Subcutaneous abdominal adipose tissue (tissue), 5 donors: ENCODE results near the gene NFYA.

Source experiments
- H3K27ac ChIP-seq: one replicate; pipeline ENCODE4 v1.7.0; 2013; ENCODE audit warnings: low read depth, mild to moderate bottlenecking, inconsistent platforms, low read length, moderate library complexity
- H3K27me3 ChIP-seq, 5 donors: one replicate each; pipeline ENCODE4 v1.7.0; 2013; ENCODE audit warnings: low read length in 5 of 5, inconsistent platforms in 1 of 5; ENCODE audit not compliant: control insufficient read depth in 5 of 5, insufficient read depth in 4 of 5
- H3K36me3 ChIP-seq, 5 donors: one replicate each; pipeline ENCODE4 v1.7.0; 2013; ENCODE audit warnings: low read length in 5 of 5; ENCODE audit not compliant: control insufficient read depth in 5 of 5, insufficient read depth in 5 of 5
- H3K4me1 ChIP-seq, 5 donors: one replicate each; pipeline ENCODE4 v1.7.0; 2013; ENCODE audit warnings: low read length in 5 of 5, mild to moderate bottlenecking in 3 of 5, moderate library complexity in 1 of 5; ENCODE audit not compliant: control insufficient read depth in 5 of 5, insufficient read depth in 5 of 5
- H3K4me3 ChIP-seq, 5 donors: one replicate each; pipeline ENCODE4 v1.7.0; 2013; ENCODE audit warnings: low read length in 5 of 5, low read depth in 1 of 5
- H3K9ac ChIP-seq, 5 donors: one replicate each; pipeline ENCODE4 v1.7.0; 2013; ENCODE audit warnings: low read length in 5 of 5, mild to moderate bottlenecking in 4 of 5, moderate library complexity in 3 of 5
- H3K9me3 ChIP-seq, 5 donors: one replicate each; pipeline ENCODE4 v1.7.0; 2013; ENCODE audit warnings: low read length in 5 of 5; ENCODE audit not compliant: control insufficient read depth in 5 of 5
- donor health status: healthy.
- donor health status: healthy.
- donor health status: healthy.
- donor health status: healthy.
- donor health status: healthy.

Gene NFYA

DNA sequence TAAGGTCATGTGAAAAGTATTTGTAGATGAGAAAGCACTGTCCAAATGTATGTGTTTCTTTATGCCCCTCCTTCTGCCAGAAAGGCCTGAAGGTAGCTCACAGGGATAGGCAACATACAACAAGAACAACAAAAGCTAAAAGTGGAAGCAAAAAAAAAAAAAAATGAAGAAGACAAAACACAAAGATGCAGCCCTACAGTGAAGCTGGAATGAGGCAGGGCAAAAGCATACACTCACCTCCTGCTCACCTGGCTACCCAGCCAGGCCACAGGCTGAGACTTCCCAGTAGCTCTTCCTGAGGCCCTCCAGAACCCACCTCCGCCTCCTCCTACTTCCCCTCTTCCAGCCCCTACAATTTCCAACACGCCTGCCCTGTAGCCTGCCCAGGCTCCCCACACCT, 36.2 kb upstream of the NFYA start:
- Histone ChIP-seq H3K9me3 (no peaks in the 10 kb centered on the region), H3K9ac (no peak overlapping the region), H3K27me3 (no peaks in the 10 kb centered on the region), H3K27ac (no peak overlapping the region), H3K36me3 (no peaks in the 10 kb centered on the region), H3K4me3 (no peak overlapping the region), H3K4me1 (no peaks in the 10 kb centered on the region)

DNA sequence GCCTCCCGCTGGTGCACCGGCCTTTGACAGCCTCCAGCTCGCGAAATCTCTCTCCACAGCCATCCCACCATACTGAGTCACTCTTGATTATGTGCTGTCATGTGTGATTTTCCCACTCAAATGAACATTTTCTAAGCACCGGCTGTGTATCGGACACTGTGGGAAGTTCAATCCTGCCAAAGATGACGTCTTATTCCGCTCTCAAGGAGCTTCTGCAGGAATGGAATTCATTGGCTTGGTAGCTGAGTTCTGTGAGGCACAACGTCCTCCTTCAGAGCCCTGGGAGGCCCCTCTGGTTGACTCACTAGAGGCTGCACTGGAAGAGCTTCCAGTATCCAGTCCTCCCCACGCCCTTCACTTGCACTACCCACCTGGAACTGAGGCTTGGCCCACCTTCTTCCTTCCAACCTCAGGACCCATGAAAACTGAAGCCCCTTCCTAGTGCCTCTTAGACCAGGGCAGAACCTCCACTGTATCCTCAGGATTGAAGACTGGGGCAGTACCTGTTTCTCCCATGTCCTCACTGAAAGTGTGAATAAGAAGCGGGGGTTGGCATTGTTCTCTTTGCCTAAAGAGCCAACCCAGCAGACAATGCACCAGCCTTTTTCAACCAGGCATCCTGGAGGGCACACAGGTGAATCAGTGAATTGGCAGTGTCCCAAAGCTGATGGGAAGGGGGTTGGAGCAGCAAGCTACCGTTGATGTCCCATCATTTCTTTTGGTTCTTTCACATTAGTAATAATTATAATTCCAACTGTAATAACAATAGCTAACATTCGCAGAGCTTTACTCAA, 35.5 kb upstream of the NFYA start:
- Histone ChIP-seq H3K27ac (no peak overlapping the region), H3K36me3 (peaks cover 0 to 2% (median 0%) of the 10 kb centered on the region in 5 donors)

GRCh38 chr6:41038205-41038604, 34.6 kb upstream of the NFYA start:
- no peak overlapping the region for H3K4me3 ChIP-seq

More for the DNA sequence above, 35.5 kb upstream of the NFYA start:
- Histone ChIP-seq H3K9ac (no peak overlapping the region), H3K27me3 (no peaks in the 10 kb centered on the region), H3K9me3 (no peaks in the 10 kb centered on the region), H3K4me1 (no peaks in the 10 kb centered on the region), H3K4me3 (no peak overlapping the region)

GRCh38 chr6:41039060-41039998, 33.4 kb upstream of the NFYA start, which contains the start of gene UNC5CL:
Gene UNC5CL, minus strand, starts transcription at chr6:41039221. Its CDS starts 4,147 bp downstream, at chr6:41035074.
- Histone ChIP-seq H3K9ac (no peak within 1 kb of the TSS), H3K4me3 (no peak within 1 kb of the TSS), H3K4me1 (no peaks in the 10 kb centered on the region), H3K9me3 (no peaks in the 10 kb centered on the region), H3K27me3 (no peaks in the 10 kb centered on the region), H3K27ac (no peak within 1 kb of the TSS), H3K36me3 (peaks cover 0 to 7% (median 0%) of the 10 kb centered on the region in 5 donors)

More at GRCh38 chr6:41038205-41038604, 34.6 kb upstream of the NFYA start:
- Histone ChIP-seq H3K4me1 (no peaks in the 10 kb centered on the region), H3K9ac (no peak overlapping the region), H3K27me3 (no peaks in the 10 kb centered on the region), H3K36me3 (peaks cover 0 to 7% (median 0%) of the 10 kb centered on the region in 5 donors), H3K9me3 (no peaks in the 10 kb centered on the region), H3K27ac (no peak overlapping the region)

- Histone ChIP-seq H3K9me3 (no peaks in the 10 kb centered on the region), H3K4me3 (no peak overlapping the region), H3K4me1 (no peaks in the 10 kb centered on the region), H3K27ac (no peak overlapping the region), H3K36me3 (peaks cover 0 to 7% (median 0%) of the 10 kb centered on the region in 5 donors), H3K9ac (no peak overlapping the region), H3K27me3 (no peaks in the 10 kb centered on the region)
These were observed 32.5 kb upstream of the NFYA start for GRCh38 chr6:41040101-41040939.

DNA sequence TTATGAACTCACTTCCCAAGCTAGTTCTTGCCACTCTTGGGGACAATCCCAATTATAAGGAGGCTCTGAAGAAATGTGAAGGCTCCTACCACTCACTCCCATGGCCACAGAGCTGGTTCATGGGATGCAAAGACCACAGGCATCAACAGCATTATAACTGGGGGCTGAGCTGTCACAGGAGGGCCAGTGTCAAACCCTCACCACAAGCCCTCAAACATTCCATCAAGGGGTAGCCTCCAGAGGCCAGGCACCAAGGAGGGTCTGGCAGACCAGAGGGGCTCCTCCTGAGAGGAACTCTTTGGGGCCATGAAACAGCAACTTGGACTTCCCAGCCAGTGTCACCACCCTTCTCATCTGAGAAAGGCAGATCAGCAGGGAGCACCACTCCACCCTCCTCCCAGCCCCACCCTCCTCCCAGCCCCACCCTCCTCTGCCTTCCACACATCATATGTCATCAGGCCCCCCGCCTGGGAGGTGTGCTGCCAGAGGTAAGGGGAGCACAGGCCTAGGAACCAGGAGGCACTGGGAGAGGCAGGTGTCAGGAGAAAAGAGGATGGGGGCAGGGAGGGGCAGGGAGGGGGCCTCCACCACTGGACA, 31.7 kb upstream of the NFYA start:
- H3K9me3 ChIP-seq, result no peaks in the 10 kb centered on the region
- H3K27ac ChIP-seq, result no peak overlapping the region
- H3K4me3 ChIP-seq, result no peak overlapping the region
- H3K36me3 ChIP-seq, result peaks cover 0 to 7% (median 0%) of the 10 kb centered on the region in 5 donors
- H3K4me1 ChIP-seq, result no peaks in the 10 kb centered on the region
- no peak overlapping the region for H3K9ac ChIP-seq
- H3K27me3 ChIP-seq, result no peaks in the 10 kb centered on the region

DNA sequence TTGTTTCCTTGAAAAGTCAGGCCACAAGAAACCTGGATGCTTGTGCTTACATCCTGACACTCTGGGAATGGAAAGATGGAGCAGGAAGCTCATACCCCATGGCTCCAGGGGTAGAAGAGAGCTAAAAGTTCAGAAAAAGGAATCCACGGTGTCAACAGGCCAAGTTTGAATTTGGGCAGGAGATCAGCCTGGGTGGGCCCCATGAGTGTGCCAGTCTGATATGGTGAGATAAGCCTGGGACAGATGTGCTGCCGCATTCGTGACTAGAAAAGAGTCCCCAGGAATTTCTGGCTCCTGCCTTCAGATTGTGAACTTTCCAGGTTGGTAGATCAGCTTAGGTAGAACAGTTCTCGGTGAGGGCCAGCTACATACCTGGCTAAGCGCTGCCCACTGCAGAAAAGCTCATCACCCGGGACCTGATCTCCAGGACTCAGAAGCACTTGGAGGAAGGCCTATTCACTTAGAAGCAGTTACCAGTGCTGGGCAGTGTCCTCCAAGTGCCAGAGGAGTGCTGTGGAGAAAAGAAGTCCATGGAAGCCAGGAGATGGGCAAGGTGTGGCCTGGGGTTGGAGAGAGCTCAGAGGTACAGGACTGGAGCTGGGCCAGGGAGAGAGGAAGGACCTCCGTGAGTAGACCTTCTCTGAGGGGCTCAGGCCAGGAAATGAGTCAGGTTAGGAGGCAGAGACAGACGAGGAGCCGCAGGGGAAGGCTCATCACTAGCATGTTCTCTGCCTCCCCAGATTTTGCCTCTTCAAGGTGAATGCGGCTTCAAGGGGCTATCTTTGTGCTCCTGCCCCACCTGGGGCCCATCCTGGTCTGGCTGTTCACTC, 30.3 kb upstream of the NFYA start, which contains the start of gene TSPO2:
TSS of gene TSPO2 (plus strand) at position 242 of the 830 bp plus-strand sequence. CDS start at position 761, 519 bp downstream.
- Histone ChIP-seq H3K27me3 (no peaks in the 10 kb centered on the region), H3K4me3 (no peak within 1 kb of the TSS), H3K9me3 (no peaks in the 10 kb centered on the region), H3K36me3 (peaks cover 0 to 7% (median 0%) of the 10 kb centered on the region in 5 donors), H3K27ac (no peak within 1 kb of the TSS), H3K9ac (no peak within 1 kb of the TSS), H3K4me1 (no peaks in the 10 kb centered on the region)

DNA sequence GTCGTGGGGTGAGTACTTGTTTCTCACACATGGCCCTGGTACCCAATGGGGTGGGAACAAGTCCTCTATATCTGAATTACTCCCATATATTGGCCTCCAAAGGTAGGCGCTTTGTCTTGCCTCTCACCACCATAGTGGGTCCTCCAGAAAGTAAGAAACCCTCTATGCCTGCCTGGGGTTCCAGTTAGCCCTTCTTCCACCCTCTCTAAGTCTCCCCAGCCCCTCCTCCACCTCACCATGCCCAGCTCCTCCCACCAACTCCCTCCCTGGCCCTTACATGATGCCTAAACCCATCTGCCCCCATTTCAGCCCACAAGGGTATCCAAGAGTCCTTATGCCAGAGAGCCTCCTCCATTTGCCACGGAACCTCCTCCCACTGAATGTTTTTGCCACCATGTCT, 29.6 kb upstream of the NFYA start:
- Histone ChIP-seq H3K4me3 (no peak overlapping the region), H3K36me3 (peaks cover 0 to 7% (median 0%) of the 10 kb centered on the region in 5 donors), H3K9ac (no peak overlapping the region), H3K27ac (no peak overlapping the region), H3K9me3 (no peaks in the 10 kb centered on the region), H3K4me1 (no peaks in the 10 kb centered on the region), H3K27me3 (no peaks in the 10 kb centered on the region)
